Natural killer cell (primary cell): Measurements from ENCODE around the gene MTAP. TPM values are rescaled to one million over a fixed set of nuclear protein-coding genes. Genes with fewer than 3 reads are reported as not detected.

ENCODE experiments used
- ATAC-seq, 3 donors: fragments of 150-1000 bp in 2 of 3; fragments of 200-7000 bp in 1 of 3; cut with Tn5 transposase; 1 replicate in 1 of 3; 2 replicates in 2 of 3; pipeline ENCODE4 v1.10.0; 2021; ENCODE audit warnings: mild to moderate bottlenecking in 2 of 3, moderate library complexity in 2 of 3
- DNase-seq, 2 donors: peaks; one replicate each; pipeline versions ENCODE4 v3.0.0 to v3.0.0-alpha.2; 2013 to 2021; ENCODE audit warnings: mixed read lengths in 1 of 2
- H3K27ac ChIP-seq: one replicate; pipeline ENCODE4 v1.5.1; 2013; ENCODE audit warnings: mild to moderate bottlenecking, low read length
- H3K27me3 ChIP-seq: one replicate; pipeline ENCODE4 v1.6.1; 2013; ENCODE audit warnings: low read length; ENCODE audit not compliant: control insufficient read depth, insufficient read depth
- H3K36me3 ChIP-seq: one replicate; pipeline ENCODE4 v1.6.1; 2013; ENCODE audit warnings: low read length; ENCODE audit not compliant: control insufficient read depth, insufficient read depth
- H3K4me1 ChIP-seq: one replicate; pipeline ENCODE4 v1.6.1; 2013; ENCODE audit warnings: low read length; ENCODE audit not compliant: control insufficient read depth, insufficient read depth
- H3K4me3 ChIP-seq: one replicate; pipeline ENCODE4 v1.5.1; 2013; ENCODE audit warnings: low read length
- H3K9me3 ChIP-seq: one replicate; pipeline ENCODE4 v1.6.1; 2013; ENCODE audit warnings: low read length; ENCODE audit not compliant: control insufficient read depth, insufficient read depth
- H3K27ac Mint-ChIP-seq, 2 donors: one replicate each; pipeline ENCODE4 v1.8.0; 2022; ENCODE audit warnings: mild to moderate bottlenecking in 2 of 2, mixed read lengths in 2 of 2, moderate library complexity in 1 of 2
- H3K27me3 Mint-ChIP-seq, 2 donors: one replicate each; pipeline ENCODE4 v1.8.0; 2022; ENCODE audit warnings: low read depth in 2 of 2, mixed read lengths in 2 of 2
- H3K36me3 Mint-ChIP-seq: one replicate; pipeline ENCODE4 v1.8.0; 2022; ENCODE audit warnings: mixed read lengths
- H3K4me1 Mint-ChIP-seq, 2 donors: one replicate each; pipeline ENCODE4 v1.8.0; 2022; ENCODE audit warnings: mixed read lengths in 2 of 2
- H3K4me3 Mint-ChIP-seq: one replicate; pipeline ENCODE4 v1.8.0; 2022; ENCODE audit warnings: mild to moderate bottlenecking, moderate library complexity, mixed read lengths
- H3K9me3 Mint-ChIP-seq, 2 donors: one replicate each; pipeline ENCODE4 v1.8.0; 2022; ENCODE audit warnings: mixed read lengths in 2 of 2
- CTCF ChIP-seq: fragments of 200-600 bp; IDR thresholded peaks from one replicate; pipeline ENCODE4 v1.8.0; 2022; ENCODE audit warnings: antibody characterized with exemption
- WGBS: methylation state at CpG from one replicate; pipeline ENCODE4 v1.1.7; 2013; ENCODE audit warnings: missing lambda C conversion rate; ENCODE audit not compliant: insufficient coverage; 5-methylcytosine and 5-hydroxymethylcytosine counted together
- intact Hi-C: fragments of 100-400 bp; cut with micrococcal nuclease; formaldehyde crosslinking; loops from one replicate; pipeline ENCODE4 v1.14.2; 2022
- total RNA-seq, 4 donors: library from RNA; stranded (reverse); fragments of 120-200 nt in 1 of 4; gene quantifications; one replicate each; pipeline versions ENCODE4 v1.2.3 to v1.2.4, GENCODE V29; 2013 to 2022

The MTAP gene
- total RNA-seq, 3 donors from 2014 or later (not counting 1 experiment from before 2014, with no cell fraction given): 19.4 to 20.7 (median 19.6) TPM

GRCh38 chr9:21983561-21983935 is 181.1 kb downstream of the MTAP start:
- no peak overlapping the region for H3K27ac Mint-ChIP-seq
- no peak for TF ChIP-seq CTCF
- Histone ChIP-seq H3K36me3 (no peaks in the 10 kb centered on the region), H3K4me3 (no peak overlapping the region), H3K27me3 (peaks cover 68% of the 10 kb centered on the region), H3K4me1 (no peaks in the 10 kb centered on the region), H3K9me3 (no peaks in the 10 kb centered on the region), H3K27ac (no peak overlapping the region)
- H3K36me3 Mint-ChIP-seq: no peaks in the 10 kb centered on the region
- intact Hi-C loops: no loop called here
- no peaks in the 10 kb centered on the region for H3K9me3 Mint-ChIP-seq
- peaks cover 48 to 81% of the 10 kb centered on the region in 2 donors for H3K27me3 Mint-ChIP-seq
- H3K4me3 Mint-ChIP-seq: no peak overlapping the region
- H3K4me1 Mint-ChIP-seq: peaks cover 0 to 7% of the 10 kb centered on the region in 2 donors
- DNase-seq (no peak), ATAC-seq (no peak)
- 86% methylated on average over 1 of the region's 1 CpG for WGBS

- intact Hi-C loops: no loop called here
- H3K4me1 ChIP-seq: no peaks in the 10 kb centered on the region
- H3K9me3 Mint-ChIP-seq: no peaks in the 10 kb centered on the region
- H3K27ac ChIP-seq: no peak overlapping the region
- no peak overlapping the region for H3K27ac Mint-ChIP-seq
- H3K4me3 Mint-ChIP-seq: no peak overlapping the region
- H3K36me3 Mint-ChIP-seq: no peaks in the 10 kb centered on the region
- peaks cover 68% of the 10 kb centered on the region for H3K27me3 ChIP-seq
- H3K27me3 Mint-ChIP-seq: peaks cover 47 to 81% of the 10 kb centered on the region in 2 donors
- H3K36me3 ChIP-seq: no peaks in the 10 kb centered on the region
- no peak overlapping the region for H3K4me3 ChIP-seq
- no peak for ATAC-seq
- no peaks in the 10 kb centered on the region for H3K9me3 ChIP-seq
- no peak for DNase-seq
- TF ChIP-seq CTCF: no peak
- H3K4me1 Mint-ChIP-seq: peaks cover 0 to 7% of the 10 kb centered on the region in 2 donors
Measured at GRCh38 chr9:21984101-21984500, 181.7 kb downstream of the MTAP start.

GRCh38 chr9:21985964-21986667 is 183.7 kb downstream of the MTAP start:
- H3K27me3 ChIP-seq: peaks cover 59% of the 10 kb centered on the region

More at GRCh38 chr9:21985964-21986667, 183.7 kb downstream of the MTAP start:
- DNase-seq (no peak), ATAC-seq (no peak)
- Histone ChIP-seq H3K36me3 (no peaks in the 10 kb centered on the region), H3K9me3 (no peaks in the 10 kb centered on the region), H3K27ac (no peak overlapping the region), H3K4me3 (no peak overlapping the region), H3K4me1 (no peaks in the 10 kb centered on the region)
- Mint-ChIP-seq H3K27me3 (peaks cover 48 to 84% of the 10 kb centered on the region in 2 donors), H3K4me3 (no peak overlapping the region), H3K9me3 (no peaks in the 10 kb centered on the region), H3K27ac (no peak overlapping the region), H3K4me1 (peaks cover 11 to 21% of the 10 kb centered on the region in 2 donors), H3K36me3 (no peaks in the 10 kb centered on the region)
- 65% methylated on average over 3 of the region's 5 CpGs for WGBS
- intact Hi-C loops: loop anchor here (2.0 kb wide), 1 partner anchor 19 kb away; no protein-coding TSS in a partner anchor
- TF ChIP-seq CTCF: no peak

Other genes starting within 250 kb of the MTAP start
- gene CDKN2A, start 191.8 kb downstream of the MTAP start, total RNA-seq: 1 to 10 TPM; 3.5 to 7.7 (median 3.8) TPM
- 1 to 10 TPM; 2.6 to 4.3 (median 3.1) TPM for gene CDKN2B-AS1, start 192.2 kb downstream of the MTAP start, total RNA-seq
- under 1 TPM in 2 of 3 donors, not detected in 1; 0.16 to 0.30 TPM for gene CDKN2B, start 206.7 kb downstream of the MTAP start, total RNA-seq